22Rv1 (cell line): ENCODE measurements around the gene RPL39L.
A peak's percentile ranks its signal among the peaks of the same experiment; 100 is the strongest.

Experiments used
- H3K27ac ChIP-seq: fragments of 450-650 bp; 2 replicates; pipeline ENCODE4 v1.5.1; 2017
- ZFX ChIP-seq: fragments of 450-650 bp; IDR thresholded peaks from 2 replicates; pipeline ENCODE4 v1.6.1; 2017; ENCODE audit warnings: antibody characterized with exemption, borderline replicate concordance
- TF ChIP-seq, protein P1 (sequence below): fragments of 450-650 bp; IDR thresholded peaks from 2 replicates; pipeline ENCODE4 v1.5.1; 2017; ENCODE audit warnings: mild to moderate bottlenecking

The RPL39L gene

DNA sequence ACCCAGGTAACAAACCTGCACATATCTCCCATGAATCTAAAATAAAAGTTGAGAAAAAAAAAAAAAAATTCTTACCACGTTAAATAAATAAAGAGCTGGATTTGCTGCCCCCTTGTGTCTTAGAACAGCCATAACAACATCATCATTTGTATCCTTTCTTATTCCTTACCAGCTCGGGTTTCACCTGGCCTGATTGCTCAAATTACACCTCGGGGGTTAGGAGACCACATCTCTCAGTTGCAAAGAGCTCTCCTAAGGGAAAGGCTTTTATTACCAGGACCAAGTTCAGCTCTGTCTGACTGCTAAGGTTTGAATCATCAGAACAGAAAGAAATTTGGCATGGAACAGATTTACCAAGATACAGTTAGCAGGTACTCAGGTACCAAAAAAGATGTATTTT is 25.8 kb upstream of the RPL39L start:
- TF ChIP-seq ZFX, result no peak
- TF ChIP-seq, protein P1, sequence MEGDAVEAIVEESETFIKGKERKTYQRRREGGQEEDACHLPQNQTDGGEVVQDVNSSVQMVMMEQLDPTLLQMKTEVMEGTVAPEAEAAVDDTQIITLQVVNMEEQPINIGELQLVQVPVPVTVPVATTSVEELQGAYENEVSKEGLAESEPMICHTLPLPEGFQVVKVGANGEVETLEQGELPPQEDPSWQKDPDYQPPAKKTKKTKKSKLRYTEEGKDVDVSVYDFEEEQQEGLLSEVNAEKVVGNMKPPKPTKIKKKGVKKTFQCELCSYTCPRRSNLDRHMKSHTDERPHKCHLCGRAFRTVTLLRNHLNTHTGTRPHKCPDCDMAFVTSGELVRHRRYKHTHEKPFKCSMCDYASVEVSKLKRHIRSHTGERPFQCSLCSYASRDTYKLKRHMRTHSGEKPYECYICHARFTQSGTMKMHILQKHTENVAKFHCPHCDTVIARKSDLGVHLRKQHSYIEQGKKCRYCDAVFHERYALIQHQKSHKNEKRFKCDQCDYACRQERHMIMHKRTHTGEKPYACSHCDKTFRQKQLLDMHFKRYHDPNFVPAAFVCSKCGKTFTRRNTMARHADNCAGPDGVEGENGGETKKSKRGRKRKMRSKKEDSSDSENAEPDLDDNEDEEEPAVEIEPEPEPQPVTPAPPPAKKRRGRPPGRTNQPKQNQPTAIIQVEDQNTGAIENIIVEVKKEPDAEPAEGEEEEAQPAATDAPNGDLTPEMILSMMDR, result peak; percentile 88
- no peak overlapping the region for H3K27ac ChIP-seq

DNA sequence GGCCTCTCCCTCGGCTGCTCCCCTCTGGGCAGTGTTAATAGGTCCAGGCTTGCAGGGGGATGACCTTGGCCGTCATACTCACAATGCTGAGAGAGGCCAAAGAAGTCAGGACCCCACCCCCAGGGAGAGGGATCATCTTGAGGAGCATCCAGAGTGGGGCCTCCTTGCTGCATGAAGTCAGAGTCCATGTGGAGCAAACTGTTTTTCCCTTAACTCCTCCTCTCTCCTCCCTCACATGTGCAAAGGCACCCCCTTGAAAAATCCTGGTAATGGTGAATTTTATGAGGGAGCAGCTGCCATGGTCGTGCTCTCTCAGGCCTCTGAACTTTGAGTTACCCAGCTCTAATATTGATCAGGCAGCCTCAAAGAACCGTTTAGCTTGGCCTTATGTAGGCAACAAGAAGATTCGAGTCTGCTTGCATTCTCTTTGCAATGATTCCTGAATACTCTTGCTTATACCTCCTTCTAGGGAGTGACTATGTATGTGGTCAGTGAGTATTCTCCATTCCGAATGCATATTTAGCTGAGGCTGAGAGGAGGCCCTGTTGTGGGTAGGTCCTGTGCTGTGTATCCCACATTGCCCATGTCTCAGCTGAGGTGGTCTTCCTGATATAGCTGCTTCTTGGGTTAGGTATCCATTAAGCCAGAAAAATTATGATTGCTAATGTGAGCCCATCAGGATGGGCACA is 23.1 kb upstream of the RPL39L start:
- no peak for TF ChIP-seq ZFX
- TF ChIP-seq, protein P1, result no peak

DNA sequence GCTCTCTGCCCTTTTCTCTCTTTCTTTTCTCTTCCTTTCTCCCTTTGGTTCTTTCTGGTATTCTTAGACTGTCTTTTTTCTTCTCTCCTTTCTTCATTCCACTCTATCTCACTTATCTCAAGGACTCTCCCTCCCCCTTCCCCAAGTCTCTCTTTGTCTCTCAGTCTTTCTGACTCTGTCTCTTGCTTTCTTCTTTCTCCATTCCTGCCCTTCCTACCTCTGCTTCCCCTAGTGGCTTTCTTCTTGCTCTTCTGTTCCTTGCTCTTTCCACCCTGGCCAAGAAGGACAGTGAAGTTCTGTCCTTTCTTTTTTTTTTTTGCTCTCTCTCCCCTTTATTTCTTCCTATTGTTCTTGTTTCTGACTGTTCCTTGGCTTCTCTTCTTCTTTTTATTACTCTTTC is 22.3 kb upstream of the RPL39L start:
- no peak overlapping the region for H3K27ac ChIP-seq
- TF ChIP-seq, protein P1, result no peak
- no peak for TF ChIP-seq ZFX

More for the DNA sequence above, 23.1 kb upstream of the RPL39L start:
- no peak overlapping the region for H3K27ac ChIP-seq

DNA sequence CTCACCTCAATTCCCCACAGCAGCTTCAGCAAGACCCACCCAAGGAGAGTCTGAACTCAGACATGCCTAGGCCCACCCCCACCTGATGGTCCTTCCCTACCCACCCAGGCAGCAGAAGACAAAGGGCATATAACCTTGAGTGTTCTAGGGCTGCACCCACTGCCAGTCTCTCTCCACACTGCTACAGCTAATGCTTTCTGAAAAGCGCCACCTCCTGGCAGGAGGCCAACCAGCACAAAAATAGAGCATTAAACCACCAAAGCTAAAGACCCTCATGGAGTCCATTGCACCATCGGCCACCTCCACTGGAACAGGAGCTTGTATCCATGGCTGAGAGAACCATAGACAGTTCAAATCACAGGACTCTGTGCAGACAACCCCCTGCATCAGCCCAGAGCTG is 11.3 kb upstream of the RPL39L start:
- no peak overlapping the region for H3K27ac ChIP-seq
- TF ChIP-seq, protein P1, result peak; percentile 53
- no peak for TF ChIP-seq ZFX

DNA sequence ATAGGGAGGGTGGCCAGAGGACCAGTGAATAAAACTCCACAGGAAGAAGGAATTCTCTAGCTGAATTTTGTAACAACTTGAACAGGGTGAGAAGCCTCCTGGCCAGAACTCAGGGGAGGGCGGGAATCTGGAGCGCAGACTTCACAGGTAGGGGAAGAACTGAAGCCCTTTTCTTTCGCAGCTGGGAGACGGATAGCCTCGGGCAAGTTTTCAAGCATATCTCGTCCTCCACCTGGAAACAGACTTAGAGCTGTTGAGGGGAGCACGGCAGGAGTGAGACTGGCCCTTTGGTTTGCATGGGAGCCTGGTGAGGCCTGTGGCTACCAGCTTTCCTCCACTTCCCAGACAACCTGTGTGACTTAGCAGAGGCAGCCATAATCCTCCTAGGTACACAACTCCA is 10.9 kb upstream of the RPL39L start:
- no peak overlapping the region for H3K27ac ChIP-seq
- TF ChIP-seq, protein P1, result no peak
- no peak for TF ChIP-seq ZFX

DNA sequence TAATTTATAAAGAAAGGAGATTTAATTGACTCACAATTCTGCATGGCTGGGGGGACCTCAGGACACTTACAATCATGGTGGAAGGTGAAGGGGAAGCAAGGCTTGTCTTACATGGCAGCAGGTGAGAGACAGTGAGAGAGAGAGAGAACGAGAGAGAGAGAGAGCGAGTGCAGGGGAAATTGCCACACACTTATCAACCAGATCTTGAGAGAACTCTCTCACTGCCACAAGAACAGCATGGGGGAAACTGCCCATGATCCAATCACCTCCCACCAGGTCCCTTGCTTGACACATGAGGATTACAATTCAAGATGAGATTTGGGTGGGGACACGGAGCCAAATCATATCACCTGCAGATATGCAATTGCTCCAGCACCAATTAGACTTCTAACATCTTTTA is 7.1 kb upstream of the RPL39L start:
- no peak overlapping the region for H3K27ac ChIP-seq
- no peak for TF ChIP-seq ZFX
- TF ChIP-seq, protein P1, result no peak

DNA sequence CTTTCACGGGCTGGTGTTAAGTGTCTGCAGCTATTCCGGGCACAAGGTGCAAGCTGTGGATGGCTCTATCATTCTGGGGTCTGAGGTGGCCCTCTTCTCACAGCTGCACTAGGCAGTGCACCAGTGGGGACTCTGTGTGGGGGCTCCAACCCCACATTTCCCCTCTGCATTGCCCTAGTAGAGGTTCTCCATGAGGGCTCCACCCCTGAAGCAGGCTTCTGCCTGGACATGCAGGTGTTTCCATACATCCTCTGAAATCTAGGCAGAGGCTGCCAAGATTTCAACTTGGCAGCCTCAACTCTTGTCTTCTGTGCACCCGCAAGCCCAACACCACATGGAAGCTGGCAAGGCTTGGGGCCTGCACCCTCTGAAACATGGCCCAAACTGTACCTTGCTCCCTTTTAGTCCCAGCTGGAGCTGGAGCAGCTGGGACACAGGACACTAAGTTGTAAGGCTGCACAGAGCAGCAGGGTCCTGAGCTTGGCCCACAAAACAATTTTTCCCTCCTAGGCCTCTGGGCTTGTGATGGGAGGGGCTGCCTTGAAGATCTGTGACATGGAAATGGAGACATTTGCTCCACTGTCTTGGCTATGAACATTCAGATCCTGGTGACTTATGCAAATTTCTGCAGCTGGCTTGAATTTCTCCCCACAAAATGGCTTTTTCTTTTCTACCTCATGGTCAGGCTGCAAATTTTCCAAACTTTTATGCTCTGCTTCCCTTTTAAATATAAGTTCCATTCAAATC is 6.0 kb upstream of the RPL39L start:
- no peak overlapping the region for H3K27ac ChIP-seq
- TF ChIP-seq, protein P1, result no peak
- no peak for TF ChIP-seq ZFX
